ENCODE data around the gene CNGA3. TPM values are rescaled to one million over a fixed set of nuclear protein-coding genes. Genes with fewer than 3 reads are reported as not detected.
A peak's percentile ranks its signal among the peaks of the same experiment; 100 is the strongest.
"Not testable (repeated sequence)": the region's sequence is repeated elsewhere in the genome, so short reads cannot be mapped to it uniquely, and the experiment has no call there.

The CNGA3 gene
- total RNA-seq, 2 experiments from 2014 or later: not detected

GRCh38 chr2:98419977-98420725 lies 73.9 kb downstream of the CNGA3 start:
- H3K9me3 Mint-ChIP-seq: peaks cover 12% of the 10 kb centered on the region
- no peak overlapping the region for H3K27ac Mint-ChIP-seq
- no peaks in the 10 kb centered on the region for H3K27me3 Mint-ChIP-seq
- DNase-seq: no peak
- H3K36me3 Mint-ChIP-seq: peaks cover 7% of the 10 kb centered on the region
- H3K4me1 Mint-ChIP-seq: peaks cover 10% of the 10 kb centered on the region
- no peak overlapping the region for H3K4me3 Mint-ChIP-seq

- Mint-ChIP-seq H3K9me3 (peaks cover 12% of the 10 kb centered on the region), H3K4me1 (no peaks in the 10 kb centered on the region), H3K27me3 (no peaks in the 10 kb centered on the region), H3K4me3 (no peak overlapping the region), H3K36me3 (peaks cover 7% of the 10 kb centered on the region), H3K27ac (no peak overlapping the region)
- no peak for DNase-seq
These were observed 76.2 kb downstream of the CNGA3 start for GRCh38 chr2:98422449-98422848.

GRCh38 chr2:98426771-98427170 lies 80.5 kb downstream of the CNGA3 start:
- peaks cover 7% of the 10 kb centered on the region for H3K36me3 Mint-ChIP-seq
- no peak for DNase-seq
- no peaks in the 10 kb centered on the region for H3K27me3 Mint-ChIP-seq
- H3K9me3 Mint-ChIP-seq: peaks cover 10% of the 10 kb centered on the region
- no peaks in the 10 kb centered on the region for H3K4me1 Mint-ChIP-seq
- no peak overlapping the region for H3K4me3 Mint-ChIP-seq
- no peak overlapping the region for H3K27ac Mint-ChIP-seq

GRCh38 chr2:98432145-98432544 lies 85.9 kb downstream of the CNGA3 start:
- Mint-ChIP-seq H3K9me3 (peaks cover 10% of the 10 kb centered on the region), H3K27ac (no peak overlapping the region), H3K36me3 (peaks cover 7% of the 10 kb centered on the region), H3K4me3 (no peak overlapping the region), H3K4me1 (no peaks in the 10 kb centered on the region), H3K27me3 (no peaks in the 10 kb centered on the region)
- no peak for DNase-seq

- no peak for DNase-seq
- H3K27ac Mint-ChIP-seq: no peak overlapping the region
- H3K27me3 Mint-ChIP-seq: no peaks in the 10 kb centered on the region
- H3K4me1 Mint-ChIP-seq: peaks cover 6% of the 10 kb centered on the region
- no peak overlapping the region for H3K4me3 Mint-ChIP-seq
- peaks cover 12% of the 10 kb centered on the region for H3K9me3 Mint-ChIP-seq
- peaks cover 7% of the 10 kb centered on the region for H3K36me3 Mint-ChIP-seq
These were observed 87.2 kb downstream of the CNGA3 start for GRCh38 chr2:98433363-98433964.

GRCh38 chr2:98434492-98434891 lies 88.2 kb downstream of the CNGA3 start:
- H3K9me3 Mint-ChIP-seq: peaks cover 20% of the 10 kb centered on the region
- H3K4me3 Mint-ChIP-seq: no peak overlapping the region
- no peak overlapping the region for H3K27ac Mint-ChIP-seq
- H3K27me3 Mint-ChIP-seq: no peaks in the 10 kb centered on the region
- DNase-seq: no peak
- H3K36me3 Mint-ChIP-seq: peaks cover 9% of the 10 kb centered on the region
- peaks cover 15% of the 10 kb centered on the region for H3K4me1 Mint-ChIP-seq

GRCh38 chr2:98435670-98436069 lies 89.4 kb downstream of the CNGA3 start:
- H3K27me3 Mint-ChIP-seq, H3K27ac Mint-ChIP-seq, H3K4me3 Mint-ChIP-seq, DNase-seq: not testable (repeated sequence)
- peaks cover 18% of the 10 kb centered on the region for H3K4me1 Mint-ChIP-seq
- H3K9me3 Mint-ChIP-seq: peaks cover 30% of the 10 kb centered on the region
- peaks cover 19% of the 10 kb centered on the region for H3K36me3 Mint-ChIP-seq

GRCh38 chr2:98436734-98437133 lies 90.5 kb downstream of the CNGA3 start:
- DNase-seq: no peak
- Mint-ChIP-seq H3K4me3 (no peak overlapping the region), H3K9me3 (peaks cover 33% of the 10 kb centered on the region), H3K27me3 (no peaks in the 10 kb centered on the region), H3K36me3 (peaks cover 20% of the 10 kb centered on the region), H3K27ac (no peak overlapping the region), H3K4me1 (peaks cover 18% of the 10 kb centered on the region)

GRCh38 chr2:98438190-98439133 lies 92.2 kb downstream of the CNGA3 start:
- peak overlapping the region; percentile 87 for H3K27ac Mint-ChIP-seq
- peak overlapping the region; percentile 60 for H3K4me3 Mint-ChIP-seq
- peaks cover 17% of the 10 kb centered on the region for H3K36me3 Mint-ChIP-seq
- peaks cover 18% of the 10 kb centered on the region for H3K4me1 Mint-ChIP-seq
- peaks cover 26% of the 10 kb centered on the region for H3K9me3 Mint-ChIP-seq
- DNase-seq: no peak
- no peaks in the 10 kb centered on the region for H3K27me3 Mint-ChIP-seq

GRCh38 chr2:98441706-98442450 lies 95.6 kb downstream of the CNGA3 start:
- no peak overlapping the region for H3K27ac Mint-ChIP-seq
- H3K4me1 Mint-ChIP-seq: peaks cover 33% of the 10 kb centered on the region
- H3K4me3 Mint-ChIP-seq: no peak overlapping the region
- DNase-seq: no peak
- H3K27me3 Mint-ChIP-seq: no peaks in the 10 kb centered on the region
- H3K9me3 Mint-ChIP-seq: peaks cover 24% of the 10 kb centered on the region
- peaks cover 21% of the 10 kb centered on the region for H3K36me3 Mint-ChIP-seq

GRCh38 chr2:98442488-98442887 lies 96.2 kb downstream of the CNGA3 start:
- Mint-ChIP-seq H3K9me3 (peaks cover 24% of the 10 kb centered on the region), H3K36me3 (peaks cover 21% of the 10 kb centered on the region), H3K4me1 (peaks cover 38% of the 10 kb centered on the region), H3K4me3 (no peak overlapping the region), H3K27ac (no peak overlapping the region), H3K27me3 (no peaks in the 10 kb centered on the region)
- no peak for DNase-seq

GRCh38 chr2:98444436-98445176 lies 98.3 kb downstream of the CNGA3 start, which contains the start of gene INPP4A:
INPP4A (plus strand) TSS chr2:98444858; CDS start chr2:98520049, 75,191 bp downstream.
- no peaks in the 10 kb centered on the region for H3K27me3 Mint-ChIP-seq
- H3K27ac Mint-ChIP-seq: peak within 1 kb of the TSS; percentile 88
- DNase-seq: peak; percentile 80
- peaks cover 17% of the 10 kb centered on the region for H3K36me3 Mint-ChIP-seq
- H3K9me3 Mint-ChIP-seq: peaks cover 12% of the 10 kb centered on the region
- peak within 1 kb of the TSS; percentile 90 for H3K4me3 Mint-ChIP-seq
- peaks cover 40% of the 10 kb centered on the region for H3K4me1 Mint-ChIP-seq

GRCh38 chr2:98445177-98445682 lies 99.0 kb downstream of the CNGA3 start:
- Mint-ChIP-seq H3K4me3 (peak overlapping the region; percentile 90), H3K27ac (peak overlapping the region; percentile 88), H3K36me3 (peaks cover 11% of the 10 kb centered on the region), H3K9me3 (peaks cover 6% of the 10 kb centered on the region), H3K4me1 (peaks cover 44% of the 10 kb centered on the region), H3K27me3 (no peaks in the 10 kb centered on the region)
- no peak for DNase-seq

Measured in activated naive CD8-positive, alpha-beta T cell treated with anti-CD3 and anti-CD28 coated beads for 36 hours (primary cell).